ENCODE results near the gene SLC35C1. TPM values are rescaled to one million over a fixed set of nuclear protein-coding genes. Genes with fewer than 3 reads are reported as not detected.

Gene SLC35C1
- total RNA-seq, 1 donor from 2014 or later, result 16.7 TPM

GRCh38 chr11:45773786-45774655, 30.9 kb upstream of the SLC35C1 start:
- peaks cover 4% of the 10 kb centered on the region for H3K4me1 ChIP-seq
- no peaks in the 10 kb centered on the region for H3K36me3 ChIP-seq
- H3K4me3 ChIP-seq, result no peak overlapping the region
- no peak overlapping the region for H3K27ac ChIP-seq
- no peaks in the 10 kb centered on the region for H3K27me3 ChIP-seq
- no peaks in the 10 kb centered on the region for H3K9me3 ChIP-seq
- no peak for DNase-seq (ENCODE audit: extremely low spot score in 2 of 2)
- no peak for TF ChIP-seq POLR2AphosphoS5 (IDR thresholded peaks at IDR 0.05; ENCODE audit: insufficient read depth in 1 of 2, low read depth in 1 of 2)
- TF ChIP-seq POLR2A (IDR thresholded peaks at IDR 0.05), result no peak
- TF ChIP-seq CTCF (IDR thresholded peaks at IDR 0.05), result no peak
- intact Hi-C loops (cut with DNase I), result loop anchor here (5.0 kb wide), 1 partner anchor 417 kb away; no protein-coding TSS in a partner anchor

DNA sequence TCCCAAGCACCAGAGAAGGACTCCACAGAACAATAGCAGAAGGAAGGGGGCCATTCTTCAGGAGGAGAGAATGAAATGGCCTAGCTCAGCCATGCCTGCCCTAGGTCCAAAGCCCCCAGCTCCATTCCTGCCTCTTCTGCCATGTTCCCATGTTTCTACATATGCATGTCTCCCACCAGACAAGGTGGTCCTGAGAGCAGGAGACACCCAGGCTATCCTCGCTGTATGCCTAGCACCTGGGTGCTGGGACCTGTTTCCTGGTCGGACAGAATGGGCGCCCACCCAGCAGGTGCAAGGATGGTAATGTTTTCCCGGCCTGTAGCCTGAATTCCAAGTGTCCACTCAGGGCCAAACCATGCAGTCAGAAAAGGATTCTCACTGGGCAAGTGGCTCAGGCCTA, 30.2 kb upstream of the SLC35C1 start:
- no peak overlapping the region for H3K27ac ChIP-seq
- no peaks in the 10 kb centered on the region for H3K27me3 ChIP-seq
- H3K9me3 ChIP-seq, result no peaks in the 10 kb centered on the region
- intact Hi-C loops (cut with DNase I), result loop anchor here (5.0 kb wide), 1 partner anchor 417 kb away; no protein-coding TSS in a partner anchor
- TF ChIP-seq POLR2A (IDR thresholded peaks at IDR 0.05) (no peak), POLR2AphosphoS5 (IDR thresholded peaks at IDR 0.05; ENCODE audit: insufficient read depth in 1 of 2, low read depth in 1 of 2) (no peak), CTCF (IDR thresholded peaks at IDR 0.05) (no peak)
- no peaks in the 10 kb centered on the region for H3K36me3 ChIP-seq
- peaks cover 4% of the 10 kb centered on the region for H3K4me1 ChIP-seq
- no peak overlapping the region for H3K4me3 ChIP-seq
- DNase-seq (ENCODE audit: extremely low spot score in 2 of 2), result no peak

GRCh38 chr11:45777127-45777969, 27.6 kb upstream of the SLC35C1 start:
- H3K27ac ChIP-seq, result no peak overlapping the region
- H3K9me3 ChIP-seq, result no peaks in the 10 kb centered on the region
- intact Hi-C loops (cut with DNase I), result no loop called here
- no peaks in the 10 kb centered on the region for H3K27me3 ChIP-seq
- no peaks in the 10 kb centered on the region for H3K36me3 ChIP-seq
- no peaks in the 10 kb centered on the region for H3K4me1 ChIP-seq
- H3K4me3 ChIP-seq, result no peak overlapping the region
- TF ChIP-seq POLR2AphosphoS5 (IDR thresholded peaks at IDR 0.05; ENCODE audit: insufficient read depth in 1 of 2, low read depth in 1 of 2), result no peak
- TF ChIP-seq POLR2A (IDR thresholded peaks at IDR 0.05), result no peak
- no peak for TF ChIP-seq CTCF (IDR thresholded peaks at IDR 0.05)
- no peak for DNase-seq (ENCODE audit: extremely low spot score in 2 of 2)

DNA sequence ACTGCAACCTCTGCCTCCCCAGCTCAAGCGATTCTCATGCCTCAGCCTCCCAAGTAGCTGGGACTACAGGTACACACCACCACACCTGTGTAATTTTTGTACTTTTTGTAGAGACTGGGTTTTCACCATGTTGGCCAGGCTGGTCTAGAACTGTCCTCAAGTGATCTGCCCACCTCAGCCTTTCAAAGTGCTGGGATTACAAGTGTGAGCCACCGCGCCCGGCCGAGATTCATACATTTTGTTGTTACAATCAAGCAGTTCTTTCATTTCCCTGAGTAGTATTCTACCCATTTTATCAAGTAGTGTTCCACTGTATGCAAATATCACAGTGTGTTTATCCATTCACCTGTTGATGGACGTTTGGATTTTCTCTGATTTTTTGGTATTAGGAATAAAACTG, 26.6 kb upstream of the SLC35C1 start:
- Histone ChIP-seq H3K27me3 (no peaks in the 10 kb centered on the region), H3K27ac (no peak overlapping the region), H3K4me3 (no peak overlapping the region), H3K36me3 (no peaks in the 10 kb centered on the region), H3K9me3 (no peaks in the 10 kb centered on the region), H3K4me1 (no peaks in the 10 kb centered on the region)
- intact Hi-C loops (cut with DNase I), result no loop called here
- no peak for DNase-seq (ENCODE audit: extremely low spot score in 2 of 2)
- TF ChIP-seq CTCF (IDR thresholded peaks at IDR 0.05), result no peak
- TF ChIP-seq POLR2AphosphoS5 (IDR thresholded peaks at IDR 0.05; ENCODE audit: insufficient read depth in 1 of 2, low read depth in 1 of 2), result no peak
- no peak for TF ChIP-seq POLR2A (IDR thresholded peaks at IDR 0.05)
